ENCODE measurements around the gene LRP5.

LRP5 gene

DNA sequence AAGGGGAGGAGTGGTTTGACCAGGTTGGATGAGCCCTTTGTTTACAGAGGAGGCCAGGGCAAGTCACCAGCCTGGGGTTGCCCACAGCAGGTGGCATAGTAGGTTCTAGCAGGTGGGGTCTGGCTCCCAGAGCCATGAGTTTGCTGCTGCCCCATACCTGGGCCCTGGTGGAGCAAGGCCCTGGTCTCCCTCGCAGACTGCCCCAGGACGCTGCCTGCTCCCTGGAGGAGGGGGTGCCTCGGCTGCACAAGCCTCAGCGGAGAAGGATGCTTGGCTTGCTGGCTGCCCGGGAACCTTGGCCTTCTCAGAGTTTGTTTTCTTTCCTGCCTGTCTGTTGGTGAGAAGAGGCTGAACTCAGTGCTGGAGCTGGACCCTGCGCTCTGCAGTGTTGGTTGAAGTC is 54.9 kb downstream of the LRP5 start:
- Mint-ChIP-seq H3K27me3 (no peaks in the 10 kb centered on the region), H3K4me1 (peaks cover 11% of the 10 kb centered on the region), H3K9me3 (no peaks in the 10 kb centered on the region), H3K27ac (no peak overlapping the region), H3K36me3 (ENCODE audit: low read depth) (peaks cover 4% of the 10 kb centered on the region), H3K4me3 (no peak overlapping the region)
- DNase-seq (no peak), ATAC-seq (no peak)

DNA sequence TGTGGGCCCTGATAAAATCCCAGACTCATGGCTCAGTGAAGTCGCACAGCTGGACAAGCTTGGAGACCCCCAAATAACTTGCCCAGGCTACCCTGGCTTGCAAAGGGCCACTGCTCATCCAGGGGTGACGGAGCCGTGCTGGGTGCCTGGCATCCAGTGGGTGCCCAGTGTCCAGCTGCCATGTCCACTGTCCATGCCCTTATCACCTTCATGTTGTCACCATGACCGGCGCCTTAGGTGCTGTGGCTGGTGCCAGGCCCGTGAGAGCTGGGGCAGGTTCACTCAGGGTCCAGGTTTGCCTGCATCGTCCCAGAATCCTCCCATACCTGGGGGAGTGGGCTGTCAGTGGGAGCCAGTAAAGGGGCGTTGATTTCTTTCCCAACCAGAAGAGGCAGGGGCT is 57.4 kb downstream of the LRP5 start:
- Mint-ChIP-seq H3K9me3 (no peaks in the 10 kb centered on the region), H3K4me3 (no peak overlapping the region), H3K27me3 (peaks cover 3% of the 10 kb centered on the region), H3K4me1 (peaks cover 11% of the 10 kb centered on the region), H3K27ac (no peak overlapping the region), H3K36me3 (ENCODE audit: low read depth) (peaks cover 4% of the 10 kb centered on the region)
- DNase-seq = no peak
- no peak for ATAC-seq

GRCh38 chr11:68370211-68371111 is 58.1 kb downstream of the LRP5 start:
- peaks cover 3% of the 10 kb centered on the region for H3K27me3 Mint-ChIP-seq
- H3K9me3 Mint-ChIP-seq = no peaks in the 10 kb centered on the region
- DNase-seq = no peak
- peaks cover 11% of the 10 kb centered on the region for H3K4me1 Mint-ChIP-seq
- H3K27ac Mint-ChIP-seq = no peak overlapping the region
- no peak overlapping the region for H3K4me3 Mint-ChIP-seq
- H3K36me3 Mint-ChIP-seq (ENCODE audit: low read depth) = peaks cover 4% of the 10 kb centered on the region
- ATAC-seq = no peak

DNA sequence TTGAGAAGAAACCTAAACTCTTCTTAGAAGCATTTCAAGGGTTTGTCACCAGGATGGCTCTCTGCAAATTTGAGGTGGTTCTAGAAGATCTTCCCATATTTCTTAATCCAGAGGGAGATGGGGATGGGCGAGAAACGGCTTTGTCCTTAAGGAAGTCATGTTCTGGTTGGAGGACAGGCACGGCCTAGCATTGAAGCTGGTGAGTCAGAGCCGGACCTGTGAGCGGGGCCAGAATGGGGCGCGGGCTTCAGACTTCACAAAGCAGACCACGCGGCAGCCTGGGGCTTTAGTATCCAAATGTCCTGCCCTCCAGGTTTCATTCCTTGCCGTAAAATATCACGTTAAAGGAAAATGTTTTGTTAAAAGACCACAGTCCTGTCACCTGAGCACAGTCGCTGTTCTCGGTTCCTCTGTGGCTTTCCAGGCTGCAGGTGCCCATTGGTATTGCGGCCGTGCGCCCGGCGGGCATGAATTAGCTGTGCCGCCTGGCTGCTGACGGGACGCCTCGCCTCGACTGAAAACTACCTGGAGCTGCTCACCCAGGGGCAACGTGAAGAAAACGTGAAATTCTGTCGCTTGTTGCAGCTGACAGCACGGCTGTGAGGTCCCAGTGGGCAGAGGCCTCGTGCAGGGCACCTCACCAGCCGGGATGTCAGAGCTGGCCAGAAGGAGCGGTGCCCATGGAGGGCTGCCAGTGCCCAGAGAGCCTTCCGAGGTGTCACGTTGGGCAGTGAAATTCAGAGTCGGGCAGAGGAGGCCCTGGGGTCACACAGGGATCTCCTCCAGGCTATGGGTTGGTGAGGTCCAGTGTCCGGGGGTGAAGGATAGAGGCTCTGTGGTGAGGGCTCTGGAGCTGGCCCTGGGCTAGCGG is 59.0 kb downstream of the LRP5 start:
- Mint-ChIP-seq H3K27ac (no peak overlapping the region), H3K27me3 (peaks cover 3% of the 10 kb centered on the region), H3K36me3 (ENCODE audit: low read depth) (peaks cover 2% of the 10 kb centered on the region), H3K9me3 (no peaks in the 10 kb centered on the region), H3K4me3 (no peak overlapping the region), H3K4me1 (peaks cover 11% of the 10 kb centered on the region)
- ATAC-seq = no peak
- DNase-seq = no peak

GRCh38 chr11:68372114-68372513 is 59.7 kb downstream of the LRP5 start:
- Mint-ChIP-seq H3K27me3 (peaks cover 3% of the 10 kb centered on the region), H3K4me1 (peaks cover 11% of the 10 kb centered on the region), H3K4me3 (no peak overlapping the region), H3K36me3 (ENCODE audit: low read depth) (peaks cover 2% of the 10 kb centered on the region), H3K27ac (no peak overlapping the region), H3K9me3 (no peaks in the 10 kb centered on the region)
- no peak for DNase-seq
- no peak for ATAC-seq

DNA sequence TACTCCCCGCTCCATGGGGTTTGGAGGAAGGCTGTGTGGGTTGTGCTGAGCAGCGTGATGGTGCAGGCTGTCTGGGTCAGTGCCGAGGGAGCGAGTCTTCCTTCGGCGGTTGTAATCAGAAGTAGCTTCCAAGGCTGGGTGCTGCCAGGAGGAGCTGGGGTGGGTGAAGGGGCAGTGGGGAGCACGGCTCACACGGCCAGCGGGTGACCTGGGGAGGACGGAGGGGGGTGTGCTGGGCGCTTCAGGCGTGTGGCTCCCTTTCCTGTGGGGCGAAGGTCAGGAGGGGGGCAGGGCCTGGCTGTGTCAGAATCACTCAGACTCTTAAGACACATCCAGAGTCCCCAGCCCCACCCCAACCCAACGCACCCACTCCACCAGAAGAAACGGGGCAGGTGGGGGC is 60.2 kb downstream of the LRP5 start:
- peaks cover 3% of the 10 kb centered on the region for H3K27me3 Mint-ChIP-seq
- no peak overlapping the region for H3K27ac Mint-ChIP-seq
- no peak overlapping the region for H3K4me3 Mint-ChIP-seq
- no peaks in the 10 kb centered on the region for H3K9me3 Mint-ChIP-seq
- H3K4me1 Mint-ChIP-seq = peaks cover 11% of the 10 kb centered on the region
- DNase-seq (no peak), ATAC-seq (no peak)
- H3K36me3 Mint-ChIP-seq (ENCODE audit: low read depth) = peaks cover 2% of the 10 kb centered on the region

DNA sequence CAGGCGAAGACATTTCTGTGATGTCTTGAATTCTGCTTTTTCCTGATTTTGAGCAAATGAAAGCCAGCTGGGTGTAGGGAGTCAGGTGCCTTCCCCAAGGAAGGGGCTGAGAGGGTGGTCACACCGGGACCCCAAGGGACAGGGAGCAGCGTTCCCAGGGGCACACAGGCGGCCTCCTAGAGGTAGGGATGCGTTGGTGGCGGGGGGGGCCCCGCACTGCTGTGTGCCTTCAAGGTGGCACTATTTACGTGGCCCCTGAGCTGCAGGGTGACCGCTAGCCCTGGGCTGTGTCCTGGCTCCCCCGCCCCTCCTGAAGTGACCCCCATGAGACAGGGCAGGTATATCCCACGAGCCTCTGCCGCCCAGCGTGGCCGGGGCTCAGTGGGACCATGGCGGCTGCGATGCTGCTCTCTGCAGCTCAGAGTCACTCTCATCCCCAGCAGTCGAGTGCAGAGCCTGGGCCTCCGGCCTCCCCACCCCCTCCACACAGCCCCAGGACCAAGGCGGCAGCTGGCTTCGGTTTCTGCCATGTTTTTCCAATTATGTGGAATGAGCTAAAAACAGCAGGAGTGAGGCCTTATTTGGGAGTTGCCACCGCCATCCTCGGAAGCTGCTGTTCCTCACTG is 60.9 kb downstream of the LRP5 start:
- Mint-ChIP-seq H3K27ac (no peak overlapping the region), H3K4me1 (peaks cover 11% of the 10 kb centered on the region), H3K27me3 (peaks cover 3% of the 10 kb centered on the region), H3K9me3 (no peaks in the 10 kb centered on the region), H3K4me3 (no peak overlapping the region), H3K36me3 (ENCODE audit: low read depth) (peaks cover 2% of the 10 kb centered on the region)
- ATAC-seq (no peak), DNase-seq (no peak)

DNA sequence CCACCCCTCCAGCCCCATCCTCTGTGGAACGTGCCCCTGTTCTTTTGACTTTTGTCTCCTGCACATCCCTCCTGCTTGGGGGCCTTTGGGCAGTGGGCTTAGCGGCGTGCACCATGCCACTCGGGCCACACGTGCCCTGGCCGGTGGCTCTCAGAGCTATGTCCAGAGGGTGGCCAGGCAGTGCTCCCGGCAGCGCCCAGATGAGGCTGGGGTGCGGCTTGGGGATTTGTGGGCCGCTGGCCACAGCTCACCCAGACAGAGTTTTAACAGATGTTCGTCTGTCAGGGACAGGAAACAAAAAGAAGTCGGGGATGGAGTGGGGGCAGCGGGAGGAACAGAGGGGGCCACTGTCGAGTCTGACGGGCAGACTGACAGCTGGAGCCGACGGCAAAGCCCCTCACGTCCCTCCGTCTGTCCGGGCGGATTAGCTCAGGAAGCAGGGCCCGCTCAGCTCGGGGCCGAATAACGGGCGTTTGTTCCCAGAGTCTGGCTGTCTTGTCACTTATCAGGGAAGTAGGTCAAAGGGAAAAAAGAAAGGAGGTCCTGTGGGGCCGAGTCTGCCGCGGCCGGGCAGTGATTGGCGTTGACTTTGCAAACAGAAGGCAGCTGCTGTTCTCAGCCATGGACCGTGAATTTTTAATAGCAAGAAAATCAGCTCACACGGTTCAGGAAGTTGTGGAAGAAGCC is 61.6 kb downstream of the LRP5 start:
- Mint-ChIP-seq H3K27ac (no peak overlapping the region), H3K4me3 (no peak overlapping the region), H3K9me3 (no peaks in the 10 kb centered on the region), H3K36me3 (ENCODE audit: low read depth) (no peaks in the 10 kb centered on the region), H3K4me1 (peaks cover 11% of the 10 kb centered on the region), H3K27me3 (peaks cover 3% of the 10 kb centered on the region)
- no peak for ATAC-seq
- no peak for DNase-seq

DNA sequence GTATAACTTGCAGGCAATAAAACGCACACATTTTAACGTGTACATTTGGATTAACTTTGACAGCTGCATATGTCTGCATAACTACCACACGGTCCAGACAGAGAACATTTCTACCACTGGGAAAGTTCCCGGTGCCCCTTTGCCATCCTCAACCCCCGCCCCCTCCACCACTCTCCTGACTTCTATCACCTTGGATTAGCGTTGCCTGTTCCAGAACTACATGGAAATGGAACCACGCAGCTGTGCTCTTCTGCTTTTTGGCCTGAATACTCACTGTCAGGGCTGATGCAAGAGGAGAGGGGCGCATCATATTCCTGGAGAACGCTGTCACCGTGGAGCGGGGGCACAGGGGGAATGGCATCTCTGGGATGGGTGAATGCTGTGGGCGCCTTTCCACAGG is 62.1 kb downstream of the LRP5 start:
- DNase-seq (no peak), ATAC-seq (no peak)
- Mint-ChIP-seq H3K36me3 (ENCODE audit: low read depth) (no peaks in the 10 kb centered on the region), H3K27me3 (peaks cover 3% of the 10 kb centered on the region), H3K4me3 (no peak overlapping the region), H3K9me3 (no peaks in the 10 kb centered on the region), H3K27ac (no peak overlapping the region), H3K4me1 (peaks cover 8% of the 10 kb centered on the region)

GRCh38 chr11:68375337-68375736 is 62.9 kb downstream of the LRP5 start:
- no peak overlapping the region for H3K27ac Mint-ChIP-seq
- DNase-seq (no peak), ATAC-seq (no peak)
- no peaks in the 10 kb centered on the region for H3K36me3 Mint-ChIP-seq (ENCODE audit: low read depth)
- peaks cover 14% of the 10 kb centered on the region for H3K4me1 Mint-ChIP-seq
- H3K9me3 Mint-ChIP-seq = no peaks in the 10 kb centered on the region
- H3K4me3 Mint-ChIP-seq = no peak overlapping the region
- H3K27me3 Mint-ChIP-seq = peaks cover 3% of the 10 kb centered on the region

- no peak overlapping the region for H3K27ac Mint-ChIP-seq
- H3K27me3 Mint-ChIP-seq = peaks cover 3% of the 10 kb centered on the region
- H3K4me3 Mint-ChIP-seq = no peak overlapping the region
- peaks cover 17% of the 10 kb centered on the region for H3K4me1 Mint-ChIP-seq
- ATAC-seq = no peak
- DNase-seq = no peak
- H3K9me3 Mint-ChIP-seq = no peaks in the 10 kb centered on the region
- H3K36me3 Mint-ChIP-seq (ENCODE audit: low read depth) = no peaks in the 10 kb centered on the region
These were observed 63.4 kb downstream of the LRP5 start for GRCh38 chr11:68375766-68376165.

GRCh38 chr11:68377389-68377795 is 65.0 kb downstream of the LRP5 start:
- DNase-seq (no peak), ATAC-seq (no peak)
- no peaks in the 10 kb centered on the region for H3K36me3 Mint-ChIP-seq (ENCODE audit: low read depth)
- H3K4me1 Mint-ChIP-seq = peaks cover 15% of the 10 kb centered on the region
- H3K27ac Mint-ChIP-seq = no peak overlapping the region
- peaks cover 2% of the 10 kb centered on the region for H3K27me3 Mint-ChIP-seq
- no peaks in the 10 kb centered on the region for H3K9me3 Mint-ChIP-seq
- no peak overlapping the region for H3K4me3 Mint-ChIP-seq

- DNase-seq (no peak), ATAC-seq (no peak)
- no peaks in the 10 kb centered on the region for H3K9me3 Mint-ChIP-seq
- H3K27me3 Mint-ChIP-seq = no peaks in the 10 kb centered on the region
- H3K27ac Mint-ChIP-seq = no peak overlapping the region
- no peak overlapping the region for H3K4me3 Mint-ChIP-seq
- peaks cover 15% of the 10 kb centered on the region for H3K4me1 Mint-ChIP-seq
- no peaks in the 10 kb centered on the region for H3K36me3 Mint-ChIP-seq (ENCODE audit: low read depth)
These were observed 66.8 kb downstream of the LRP5 start for GRCh38 chr11:68379206-68379605.
